Calu3 (cell line): ENCODE results near the gene GBF1. TPM values are rescaled to one million over a fixed set of nuclear protein-coding genes. Genes with fewer than 3 reads are reported as not detected.
A peak's percentile ranks its signal among the peaks of the same experiment; 100 is the strongest.
"Not testable (repeated sequence)": the region's sequence is repeated elsewhere in the genome, so short reads cannot be mapped to it uniquely, and the experiment has no call there.

Experiments
- BruUV-seq: library from RNA; stranded (reverse); fragments of 400-500 nt; replicated peaks from 2 replicates; lab custom pipeline; 2021; lab: Mats Ljungman, UMichigan
- CTCF ChIA-PET: fragments of 300-600 bp; sonication (Branson Sonifier 250); formaldehyde crosslinking; loops from one replicate; lab custom pipeline; 2022; ENCODE audit warnings: antibody characterized with exemption; lab: Charles Lee
- DNase-seq: peaks from one replicate; pipeline ENCODE4 v3.0.0; 2022
- H3K27ac Mint-ChIP-seq: one replicate; pipeline ENCODE4 v1.8.0; 2022; ENCODE audit warnings: mixed read lengths; ENCODE audit not compliant: unreplicated experiment
- H3K27me3 Mint-ChIP-seq: one replicate; pipeline ENCODE4 v1.8.0; 2022; ENCODE audit warnings: mixed read lengths; ENCODE audit not compliant: unreplicated experiment
- H3K36me3 Mint-ChIP-seq: one replicate; pipeline ENCODE4 v1.8.0; 2022; ENCODE audit warnings: mild to moderate bottlenecking, moderate library complexity, mixed read lengths; ENCODE audit not compliant: insufficient read depth, unreplicated experiment
- H3K4me1 Mint-ChIP-seq: one replicate; pipeline ENCODE4 v1.8.0; 2022; ENCODE audit warnings: mild to moderate bottlenecking, low read depth, mixed read lengths; ENCODE audit not compliant: unreplicated experiment
- H3K4me3 Mint-ChIP-seq: one replicate; pipeline ENCODE4 v1.8.0; 2022; ENCODE audit warnings: mild to moderate bottlenecking, low read depth, moderate library complexity, mixed read lengths; ENCODE audit not compliant: unreplicated experiment
- H3K9me3 Mint-ChIP-seq: one replicate; pipeline ENCODE4 v1.8.0; 2022; ENCODE audit warnings: low read depth, mixed read lengths; ENCODE audit not compliant: unreplicated experiment
- intact Hi-C: fragments of 100-400 bp; cut with micrococcal nuclease; formaldehyde crosslinking; loops from one replicate; pipeline ENCODE4 v1.10.0; 2022; ENCODE audit not compliant: unreplicated experiment
- total RNA-seq: library from RNA; stranded (reverse); gene quantifications from 2 replicates; pipeline ENCODE4 v1.2.3, GENCODE V29; 2022
- TF ChIP-seq, protein P1 (sequence below): fragments of 200-600 bp; IDR thresholded peaks from one replicate; pipeline ENCODE4 v1.8.0; 2022; ENCODE audit warnings: antibody characterized with exemption; ENCODE audit not compliant: unreplicated experiment

Gene GBF1
- total RNA-seq, 1 experiment from 2014 or later = 36.1 TPM

DNA sequence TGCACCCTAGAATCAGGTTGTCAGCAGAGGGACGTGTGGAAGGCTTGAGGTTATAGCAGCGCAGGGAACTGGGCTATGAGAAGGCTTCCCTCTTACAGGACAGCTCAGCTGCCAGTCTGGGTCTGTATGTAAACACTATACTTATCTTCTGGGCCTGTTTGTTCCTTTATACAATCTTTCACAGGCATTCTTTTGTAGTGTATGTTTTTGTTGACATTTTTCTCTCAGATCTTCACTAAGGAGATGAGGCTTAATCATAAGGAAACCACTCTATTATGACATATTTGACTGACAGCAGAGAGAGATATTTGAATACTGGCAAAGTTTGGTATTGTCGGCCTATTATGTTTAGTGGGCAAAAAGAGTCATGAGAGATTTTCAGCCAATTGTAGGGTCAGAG is 929 bp downstream of the GBF1 start:
- peak overlapping the region; percentile 89 for H3K4me3 Mint-ChIP-seq
- no peaks in the 10 kb centered on the region for H3K9me3 Mint-ChIP-seq
- peaks cover 21% of the 10 kb centered on the region for H3K4me1 Mint-ChIP-seq
- no peak for DNase-seq
- H3K27ac Mint-ChIP-seq = peak overlapping the region; percentile 89
- intact Hi-C loops = no loop called here
- H3K36me3 Mint-ChIP-seq = peaks cover 31% of the 10 kb centered on the region
- no TSS peak for BruUV-seq
- TF ChIP-seq, protein P1, sequence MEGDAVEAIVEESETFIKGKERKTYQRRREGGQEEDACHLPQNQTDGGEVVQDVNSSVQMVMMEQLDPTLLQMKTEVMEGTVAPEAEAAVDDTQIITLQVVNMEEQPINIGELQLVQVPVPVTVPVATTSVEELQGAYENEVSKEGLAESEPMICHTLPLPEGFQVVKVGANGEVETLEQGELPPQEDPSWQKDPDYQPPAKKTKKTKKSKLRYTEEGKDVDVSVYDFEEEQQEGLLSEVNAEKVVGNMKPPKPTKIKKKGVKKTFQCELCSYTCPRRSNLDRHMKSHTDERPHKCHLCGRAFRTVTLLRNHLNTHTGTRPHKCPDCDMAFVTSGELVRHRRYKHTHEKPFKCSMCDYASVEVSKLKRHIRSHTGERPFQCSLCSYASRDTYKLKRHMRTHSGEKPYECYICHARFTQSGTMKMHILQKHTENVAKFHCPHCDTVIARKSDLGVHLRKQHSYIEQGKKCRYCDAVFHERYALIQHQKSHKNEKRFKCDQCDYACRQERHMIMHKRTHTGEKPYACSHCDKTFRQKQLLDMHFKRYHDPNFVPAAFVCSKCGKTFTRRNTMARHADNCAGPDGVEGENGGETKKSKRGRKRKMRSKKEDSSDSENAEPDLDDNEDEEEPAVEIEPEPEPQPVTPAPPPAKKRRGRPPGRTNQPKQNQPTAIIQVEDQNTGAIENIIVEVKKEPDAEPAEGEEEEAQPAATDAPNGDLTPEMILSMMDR = no peak
- CTCF ChIA-PET = no interaction called here
- H3K27me3 Mint-ChIP-seq = no peaks in the 10 kb centered on the region

- DNase-seq = no peak
- no peaks in the 10 kb centered on the region for H3K27me3 Mint-ChIP-seq
- BruUV-seq = no TSS peak
- H3K4me1 Mint-ChIP-seq = peaks cover 21% of the 10 kb centered on the region
- no peak overlapping the region for H3K4me3 Mint-ChIP-seq
- intact Hi-C loops = no loop called here
- CTCF ChIA-PET = no interaction called here
- no peaks in the 10 kb centered on the region for H3K9me3 Mint-ChIP-seq
- TF ChIP-seq, protein P1 = no peak
- H3K36me3 Mint-ChIP-seq = peaks cover 26% of the 10 kb centered on the region
- no peak overlapping the region for H3K27ac Mint-ChIP-seq
Measured at GRCh38 chr10:102247734-102248133, 2.4 kb downstream of the GBF1 start.

- DNase-seq, H3K9me3 Mint-ChIP-seq, H3K27ac Mint-ChIP-seq, H3K36me3 Mint-ChIP-seq, H3K27me3 Mint-ChIP-seq, BruUV-seq, CTCF ChIA-PET, H3K4me3 Mint-ChIP-seq, H3K4me1 Mint-ChIP-seq: not testable (repeated sequence)
- intact Hi-C loops = loop anchor here (10.0 kb wide), 1 partner anchor 72 kb away; no protein-coding TSS in a partner anchor
Measured at GRCh38 chr10:102252508-102252907, 7.2 kb downstream of the GBF1 start.

DNA sequence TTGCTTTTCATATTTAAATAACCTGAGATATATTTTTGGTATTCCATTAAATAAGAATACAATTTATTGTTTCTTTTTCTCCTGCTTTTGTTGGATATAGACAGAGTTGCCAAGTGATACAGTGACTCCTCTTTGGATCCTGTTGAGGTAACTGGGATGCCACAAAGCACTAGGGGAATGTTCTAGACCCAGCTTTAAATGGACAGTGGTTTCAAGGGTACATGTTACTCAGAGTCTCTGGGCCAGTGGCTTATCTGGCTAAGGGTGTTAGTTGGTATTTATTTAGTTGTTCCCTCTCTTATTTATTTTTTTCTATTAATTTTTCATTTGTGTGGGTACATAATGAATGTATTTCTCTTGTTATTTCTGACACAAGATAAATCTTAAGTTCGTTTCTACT is 9.1 kb downstream of the GBF1 start:
- Mint-ChIP-seq H3K27ac (no peak overlapping the region), H3K9me3 (no peaks in the 10 kb centered on the region), H3K4me1 (no peaks in the 10 kb centered on the region), H3K4me3 (no peak overlapping the region), H3K27me3 (no peaks in the 10 kb centered on the region), H3K36me3 (peaks cover 4% of the 10 kb centered on the region)
- DNase-seq = no peak
- intact Hi-C loops = loop anchor here (10.0 kb wide), 1 partner anchor 70 kb away; no protein-coding TSS in a partner anchor
- CTCF ChIA-PET = no interaction called here
- BruUV-seq = no TSS peak
- TF ChIP-seq, protein P1 = no peak

GRCh38 chr10:102255404-102255803 is 10.1 kb downstream of the GBF1 start:
- Mint-ChIP-seq H3K4me1 (no peaks in the 10 kb centered on the region), H3K9me3 (no peaks in the 10 kb centered on the region), H3K4me3 (no peak overlapping the region), H3K36me3 (peaks cover 4% of the 10 kb centered on the region), H3K27me3 (no peaks in the 10 kb centered on the region), H3K27ac (no peak overlapping the region)
- no peak for DNase-seq
- TF ChIP-seq, protein P1 = no peak
- intact Hi-C loops = loop anchor here (10.0 kb wide), 1 partner anchor 69 kb away; no protein-coding TSS in a partner anchor
- BruUV-seq = no TSS peak
- CTCF ChIA-PET = no interaction called here
